HT-29 (cell line): ENCODE measurements around the gene SLC6A19. TPM values are rescaled to one million over a fixed set of nuclear protein-coding genes. Genes with fewer than 3 reads are reported as not detected.

Experiments
- DNase-seq: peaks from one replicate; pipeline ENCODE4 v3.0.0-alpha.2; 2015; ENCODE audit warnings: low spot score
- total RNA-seq: library from RNA; depleted of rRNA; stranded (reverse); fragments of >200 nt; shearing (Covaris generic); gene quantifications from 2 replicates; pipeline ENCODE4 v1.2.3, GENCODE V29; 2014

Gene SLC6A19
- total RNA-seq, 1 experiment from 2014 or later: not detected

- DNase-seq: peak; percentile 79
Measured at GRCh38 chr5:1208743-1209488, 7.5 kb downstream of the SLC6A19 start.

GRCh38 chr5:1209489-1209852 lies 8.1 kb downstream of the SLC6A19 start:
- no peak for DNase-seq

GRCh38 chr5:1209896-1210776 lies 8.7 kb downstream of the SLC6A19 start:
- no peak for DNase-seq

GRCh38 chr5:1210832-1211251 lies 9.4 kb downstream of the SLC6A19 start:
- no peak for DNase-seq

- no peak for DNase-seq
Measured at GRCh38 chr5:1211701-1212100, 10.3 kb downstream of the SLC6A19 start.

GRCh38 chr5:1212271-1212670 lies 10.9 kb downstream of the SLC6A19 start:
- DNase-seq: no peak

GRCh38 chr5:1212881-1213280 lies 11.5 kb downstream of the SLC6A19 start:
- no peak for DNase-seq

GRCh38 chr5:1213508-1214162 lies 12.2 kb downstream of the SLC6A19 start:
- DNase-seq: no peak

GRCh38 chr5:1214163-1214935 lies 13.0 kb downstream of the SLC6A19 start:
- DNase-seq: no peak

- DNase-seq: no peak
Measured at GRCh38 chr5:1214936-1215220, 13.5 kb downstream of the SLC6A19 start.

- DNase-seq: no peak
Measured at GRCh38 chr5:1215320-1216096, 14.1 kb downstream of the SLC6A19 start.

GRCh38 chr5:1216211-1216917 lies 15.0 kb downstream of the SLC6A19 start:
- DNase-seq: no peak

- DNase-seq: no peak
Measured at GRCh38 chr5:1216918-1217295, 15.5 kb downstream of the SLC6A19 start.

GRCh38 chr5:1217596-1218206 lies 16.3 kb downstream of the SLC6A19 start:
- DNase-seq: no peak

- DNase-seq: no peak
Measured at GRCh38 chr5:1218351-1219080, 17.1 kb downstream of the SLC6A19 start.

GRCh38 chr5:1219098-1219767 lies 17.8 kb downstream of the SLC6A19 start:
- DNase-seq: no peak

- DNase-seq: no peak
Measured at GRCh38 chr5:1219768-1220100, 18.3 kb downstream of the SLC6A19 start.

GRCh38 chr5:1220351-1220750 lies 19.0 kb downstream of the SLC6A19 start:
- no peak for DNase-seq

- DNase-seq: no peak
Measured at GRCh38 chr5:1220831-1221230, 19.4 kb downstream of the SLC6A19 start.
